Sigmoid colon (tissue), 4 donors: Measurements from ENCODE around the gene ACTR5.

Experiments used
- CTCF ChIP-seq, 4 experiments: fragments of 450-650 bp in 3 of 4; fragments of 200-600 bp in 1 of 4; IDR thresholded peaks; one replicate each; pipeline ENCODE4 v1.5.1; 2016 to 2019; ENCODE audit warnings: antibody characterized with exemption in 4 of 4, mild to moderate bottlenecking in 3 of 4, moderate library complexity in 2 of 4
- POLR2A ChIP-seq, 2 donors: fragments of 450-650 bp; IDR thresholded peaks; one replicate each; pipeline ENCODE4 v1.6.1; 2016; ENCODE audit warnings: antibody characterized with exemption in 2 of 2, mild to moderate bottlenecking in 2 of 2, moderate library complexity in 2 of 2
- POLR2AphosphoS5 ChIP-seq, 4 donors: sonication (generic); formaldehyde crosslinking; IDR thresholded peaks; one replicate each; pipeline ENCODE4 v1.6.1; 2017; ENCODE audit warnings: antibody characterized with exemption in 4 of 4

GRCh38 chr20:38745757-38746156 is 2.5 kb upstream of the ACTR5 start:
- TF ChIP-seq CTCF (IDR thresholded peaks at IDR 0.05) (no peak), POLR2AphosphoS5 (IDR thresholded peaks at IDR 0.05) (no peak), POLR2A (IDR thresholded peaks at IDR 0.05) (no peak)
